Astrocyte of the cerebellum (primary cell): ENCODE data around the gene ANP32B.
"Not testable (repeated sequence)": the region's sequence is repeated elsewhere in the genome, so short reads cannot be mapped to it uniquely, and the experiment has no call there.

Experiments used
- DNase-seq: peaks from one replicate; pipeline ENCODE4 v3.0.0-alpha.2; 2011; ENCODE audit warnings: low read depth
- H3K4me3 ChIP-seq: 2 replicates; pipeline ENCODE4 v1.5.1; 2011; ENCODE audit warnings: mild to moderate bottlenecking, low read depth, low read length, moderate library complexity
- CTCF ChIP-seq: IDR thresholded peaks from 2 replicates; pipeline ENCODE4 v1.5.1; 2012; ENCODE audit warnings: low read length, low read depth, moderate library complexity, mild to moderate bottlenecking; ENCODE audit errors: missing control alignments
- in situ Hi-C: cut with HindIII; loops from 2 replicates; pipeline ENCODE4 v1.10.0; 2017; ENCODE audit warnings: low sequenced_read_pairs

The ANP32B gene

DNA sequence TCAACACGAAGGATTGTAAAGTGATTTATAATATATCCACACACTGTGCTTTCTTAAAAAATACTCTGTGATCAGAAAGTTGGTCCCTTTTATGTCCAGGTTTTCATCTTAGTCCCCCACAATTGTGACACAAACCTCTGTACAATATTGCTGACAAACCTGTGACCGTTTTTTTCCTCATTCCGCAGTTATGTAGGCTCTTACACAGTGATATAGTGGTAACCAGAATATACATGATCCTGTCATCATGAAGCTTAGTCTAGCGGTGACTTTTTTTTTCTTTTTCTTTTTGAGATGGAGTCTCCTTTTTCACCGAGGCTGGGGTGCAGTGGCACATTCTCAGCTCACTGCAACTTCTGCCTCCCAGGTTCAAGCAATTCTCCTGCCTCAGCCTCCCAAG, 8.7 kb downstream of the ANP32B start:
- H3K4me3 ChIP-seq, result no peak overlapping the region
- DNase-seq, result no peak
- in situ Hi-C loops, result no loop called here
- TF ChIP-seq CTCF, result no peak

DNA sequence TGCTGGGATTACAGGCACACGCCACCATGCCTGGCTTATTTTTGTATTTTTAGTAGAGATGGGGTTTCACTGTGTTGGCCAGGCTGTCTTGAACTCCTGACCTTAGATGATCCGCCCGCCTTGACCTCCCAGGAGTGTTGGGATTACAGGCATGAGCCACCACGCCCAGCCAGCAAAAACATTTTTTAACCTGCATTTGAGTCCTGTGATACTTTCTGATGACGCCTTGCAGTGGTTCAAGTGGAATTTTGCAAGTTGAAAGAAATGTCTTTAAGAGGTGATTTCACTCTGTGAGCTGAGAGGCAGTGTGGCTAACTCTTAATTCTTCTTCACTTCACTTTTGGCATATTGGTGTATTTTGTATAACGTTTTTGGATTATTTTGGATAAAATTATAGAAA, 9.1 kb downstream of the ANP32B start:
- no peak overlapping the region for H3K4me3 ChIP-seq
- DNase-seq, result no peak
- in situ Hi-C loops, result no loop called here
- no peak for TF ChIP-seq CTCF

DNA sequence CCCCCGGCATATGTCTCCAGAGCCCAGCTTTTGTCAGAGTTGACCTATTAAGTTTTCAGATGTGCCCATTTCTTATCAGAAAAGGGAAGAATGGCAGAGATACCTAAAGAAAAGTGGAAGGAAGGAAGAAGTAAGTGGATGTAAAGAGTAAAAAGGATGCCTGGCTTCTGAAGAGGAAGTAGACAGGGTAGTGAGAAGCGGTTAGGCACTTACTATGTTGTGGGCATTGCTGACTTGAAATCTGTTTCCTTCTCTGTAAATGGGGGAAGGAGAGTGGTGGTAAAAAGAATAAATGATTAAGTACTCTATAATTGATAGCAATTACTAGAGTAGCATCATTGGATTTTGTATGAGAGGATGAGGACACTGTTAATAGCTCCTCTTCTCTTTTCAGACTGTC, 9.9 kb downstream of the ANP32B start:
- in situ Hi-C loops, result no loop called here
- no peak for TF ChIP-seq CTCF

GRCh38 chr9:97994703-97995102, 11.6 kb downstream of the ANP32B start:
- TF ChIP-seq CTCF, result no peak
- no peak overlapping the region for H3K4me3 ChIP-seq
- no peak for DNase-seq
- in situ Hi-C loops, result no loop called here

More for the DNA sequence above, 9.9 kb downstream of the ANP32B start:
- DNase-seq, result no peak
- H3K4me3 ChIP-seq, result no peak overlapping the region

- DNase-seq, H3K4me3 ChIP-seq, in situ Hi-C loops: not testable (repeated sequence)
Observed at GRCh38 chr9:97996676-97997075, 13.5 kb downstream of the ANP32B start.

- in situ Hi-C loops, result no loop called here
- H3K4me3 ChIP-seq, result no peak overlapping the region
- no peak for DNase-seq
- no peak for TF ChIP-seq CTCF
Observed at GRCh38 chr9:97997330-97998276, 14.5 kb downstream of the ANP32B start.

DNA sequence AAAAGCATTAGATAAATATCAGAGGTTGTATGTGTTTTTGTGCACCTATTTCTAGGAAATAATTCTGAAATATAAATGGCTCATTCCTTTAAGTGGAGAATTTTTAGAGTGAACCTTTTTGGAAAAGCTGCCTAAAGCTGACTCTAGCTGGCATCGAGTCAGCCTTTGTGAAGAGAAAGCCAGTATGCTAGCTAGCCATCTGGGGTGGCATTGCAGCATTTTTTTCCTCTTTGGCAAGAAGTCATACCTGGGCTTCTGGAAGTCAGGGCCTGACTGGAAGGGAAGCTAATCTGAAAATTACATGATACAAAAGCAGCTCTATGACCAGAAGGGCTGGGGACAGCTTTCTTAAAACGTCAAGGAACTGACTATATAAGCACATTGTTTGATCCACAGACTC, 19.7 kb downstream of the ANP32B start:
- no peak for DNase-seq
- in situ Hi-C loops, result no loop called here
- no peak for TF ChIP-seq CTCF
- H3K4me3 ChIP-seq, result no peak overlapping the region
